ENCODE data around the gene CCL19.
"Not testable (repeated sequence)": the region's sequence is repeated elsewhere in the genome, so short reads cannot be mapped to it uniquely, and the experiment has no call there.

Gene CCL19

GRCh38 chr9:34690983-34691935, at the start of gene CCL19:
CCL19 (minus strand) TSS chr9:34691276; CDS start chr9:34691139, 137 bp downstream.
- in situ Hi-C loops (cut with HindIII; ENCODE audit: low pct_ligation_motif_present, low pct_unique_long_range_greater_than_20kb, low sequenced_read_pairs), result no loop called here
- no peak for DNase-seq

GRCh38 chr9:34740176-34740575, 49.1 kb upstream of the CCL19 start:
- DNase-seq; in situ Hi-C loops (cut with HindIII; ENCODE audit: low pct_ligation_motif_present, low pct_unique_long_range_greater_than_20kb, low sequenced_read_pairs): not testable (repeated sequence)

DNA sequence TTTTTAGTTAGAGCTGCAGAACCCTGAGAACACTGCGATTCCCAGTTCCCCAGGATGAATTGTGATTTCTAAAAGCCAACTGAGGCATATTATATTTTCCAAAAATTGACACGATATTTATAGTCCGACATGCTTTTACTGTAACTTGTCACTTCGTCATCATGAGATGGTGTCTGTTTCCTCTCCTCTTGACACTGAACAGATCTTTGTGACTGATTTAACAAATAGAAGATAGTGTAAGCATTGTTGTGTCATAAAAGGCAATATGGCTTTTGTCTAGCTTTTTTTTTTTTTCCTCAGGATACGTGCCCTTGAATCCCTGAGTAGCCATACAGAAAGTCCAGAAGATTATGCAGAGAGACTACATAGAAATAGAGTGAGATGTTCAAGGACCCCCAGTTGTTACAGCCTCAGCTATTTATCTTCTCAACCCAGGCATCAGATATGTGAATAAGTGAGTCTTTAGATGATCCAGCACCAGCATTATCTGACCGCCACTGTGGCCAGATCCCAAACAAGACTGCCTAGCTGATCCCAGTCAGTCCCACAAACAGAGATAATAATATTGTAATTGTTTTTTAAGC, 46.7 kb upstream of the CCL19 start:
- DNase-seq, result no peak
- in situ Hi-C loops (cut with HindIII; ENCODE audit: low pct_ligation_motif_present, low pct_unique_long_range_greater_than_20kb, low sequenced_read_pairs), result no loop called here

GRCh38 chr9:34734720-34735119, 43.6 kb upstream of the CCL19 start:
- in situ Hi-C loops (cut with HindIII; ENCODE audit: low pct_ligation_motif_present, low pct_unique_long_range_greater_than_20kb, low sequenced_read_pairs), result no loop called here

DNA sequence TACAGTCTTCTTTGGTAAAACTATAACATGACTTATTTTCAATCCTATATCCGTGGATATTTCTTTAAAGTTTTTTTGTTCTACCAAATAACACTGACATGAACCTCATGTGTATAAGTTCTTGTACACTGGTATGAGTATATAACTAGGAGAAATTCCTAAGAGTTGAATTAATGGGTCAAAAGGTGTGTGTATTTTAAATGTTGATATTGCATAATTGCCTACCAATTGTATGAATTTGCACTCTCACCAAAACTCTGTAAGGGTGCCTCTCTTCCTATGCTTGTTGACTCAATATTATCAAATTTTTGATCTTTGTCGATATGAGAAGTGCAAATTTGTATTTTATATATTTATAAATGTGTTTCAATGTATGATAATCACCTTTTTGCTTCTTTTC, 41.8 kb upstream of the CCL19 start:
- DNase-seq, result no peak
- in situ Hi-C loops (cut with HindIII; ENCODE audit: low pct_ligation_motif_present, low pct_unique_long_range_greater_than_20kb, low sequenced_read_pairs), result no loop called here

More at GRCh38 chr9:34734720-34735119, 43.6 kb upstream of the CCL19 start:
- no peak for DNase-seq

DNA sequence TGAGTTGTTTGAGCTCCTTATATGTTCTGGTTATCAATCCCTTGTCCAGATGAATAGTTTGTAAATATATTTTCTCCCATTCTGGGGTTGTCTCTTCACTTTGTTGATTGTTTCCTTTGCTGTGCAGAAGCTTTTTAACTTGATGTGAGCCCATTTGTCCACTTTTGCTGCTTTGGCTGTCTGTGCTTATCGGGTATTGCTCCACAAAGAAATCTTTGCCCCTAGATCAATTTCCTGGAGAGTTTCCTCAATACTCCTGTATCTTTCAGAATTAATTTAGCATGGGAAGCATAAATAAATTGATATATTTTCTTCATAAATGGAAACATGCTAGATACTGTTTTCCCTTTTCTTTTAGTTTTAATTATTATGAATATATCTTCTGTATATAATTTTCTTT, 41.4 kb upstream of the CCL19 start:
- DNase-seq, result no peak
- in situ Hi-C loops (cut with HindIII; ENCODE audit: low pct_ligation_motif_present, low pct_unique_long_range_greater_than_20kb, low sequenced_read_pairs), result no loop called here

DNA sequence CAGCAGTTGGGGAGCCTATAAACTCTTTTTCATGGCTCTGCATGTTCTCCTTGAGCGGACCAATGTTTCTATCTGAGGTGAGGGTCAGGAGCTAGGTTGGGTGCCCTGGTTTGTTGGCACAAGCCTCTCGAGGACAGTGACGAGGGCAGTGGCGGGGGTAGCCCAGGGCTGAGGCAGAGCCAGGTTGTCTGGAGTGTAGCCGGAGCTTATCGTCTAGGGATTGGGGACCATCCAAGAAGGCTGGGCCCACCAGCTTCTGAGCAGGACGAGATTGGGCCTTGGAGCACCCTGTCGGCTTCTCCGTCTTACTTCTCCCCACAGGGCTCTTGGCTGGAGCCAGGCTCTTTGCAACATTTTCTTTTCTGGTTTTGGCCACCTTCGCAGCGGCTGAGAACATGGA, 32.1 kb upstream of the CCL19 start:
- DNase-seq, result no peak
- in situ Hi-C loops (cut with HindIII; ENCODE audit: low pct_ligation_motif_present, low pct_unique_long_range_greater_than_20kb, low sequenced_read_pairs), result no loop called here

DNA sequence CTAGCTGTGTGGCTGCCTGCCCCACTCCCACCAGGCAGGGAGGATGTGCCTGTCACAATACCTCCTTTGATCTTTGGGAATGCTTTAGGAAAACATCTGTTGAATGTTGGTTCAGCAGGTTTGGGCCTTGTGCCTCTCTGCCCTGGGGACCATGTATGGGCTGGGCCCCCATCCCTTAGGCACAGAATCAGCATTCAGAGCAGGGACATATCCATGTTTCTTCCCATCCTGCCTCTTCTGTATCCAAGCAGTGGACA, 28.6 kb upstream of the CCL19 start:
- DNase-seq; in situ Hi-C loops (cut with HindIII; ENCODE audit: low pct_ligation_motif_present, low pct_unique_long_range_greater_than_20kb, low sequenced_read_pairs): not testable (repeated sequence)

DNA sequence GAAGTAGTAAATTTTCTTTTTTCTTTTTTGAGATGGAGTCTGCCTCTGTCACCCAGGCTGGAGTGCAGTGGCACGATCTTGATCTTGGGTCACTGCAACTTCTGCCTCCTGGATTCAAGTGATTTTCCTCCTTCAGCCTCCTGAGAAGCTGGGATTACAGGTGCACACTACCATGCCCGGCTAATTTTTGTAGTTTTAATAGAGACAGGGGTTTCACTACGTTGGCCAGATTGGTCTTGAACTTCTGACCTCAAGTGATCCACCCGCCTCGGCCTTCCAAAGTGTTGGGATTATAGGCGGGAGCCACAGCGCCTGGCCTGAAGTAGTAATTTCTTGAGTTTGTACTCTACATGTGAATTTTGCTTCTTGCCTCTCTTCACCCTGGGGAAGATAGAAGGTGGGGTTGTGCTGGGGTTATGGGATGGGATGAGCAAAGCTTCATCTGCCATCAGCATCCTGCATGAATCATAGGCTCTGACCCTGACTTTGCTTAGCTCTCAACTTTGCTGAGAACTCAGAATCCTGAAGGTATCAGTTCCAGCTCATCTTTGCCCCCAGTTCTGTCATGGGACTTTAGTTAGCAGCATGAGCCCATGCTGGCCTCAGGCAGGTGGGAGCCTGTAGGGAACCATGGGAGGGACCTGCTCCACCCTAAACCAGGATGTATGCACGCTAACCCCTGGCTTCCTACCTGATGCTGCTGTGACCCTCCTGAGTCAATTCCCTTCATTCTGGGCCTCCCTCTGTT, 28.1 kb upstream of the CCL19 start:
- in situ Hi-C loops (cut with HindIII; ENCODE audit: low pct_ligation_motif_present, low pct_unique_long_range_greater_than_20kb, low sequenced_read_pairs), result no loop called here
- DNase-seq, result no peak

- no peak for DNase-seq
- in situ Hi-C loops (cut with HindIII; ENCODE audit: low pct_ligation_motif_present, low pct_unique_long_range_greater_than_20kb, low sequenced_read_pairs), result no loop called here
Observed at GRCh38 chr9:34717996-34718614, 27.0 kb upstream of the CCL19 start.

- in situ Hi-C loops (cut with HindIII; ENCODE audit: low pct_ligation_motif_present, low pct_unique_long_range_greater_than_20kb, low sequenced_read_pairs), result no loop called here
Observed at GRCh38 chr9:34716711-34717110, 25.6 kb upstream of the CCL19 start.

GRCh38 chr9:34715639-34716215, 24.7 kb upstream of the CCL19 start:
- in situ Hi-C loops (cut with HindIII; ENCODE audit: low pct_ligation_motif_present, low pct_unique_long_range_greater_than_20kb, low sequenced_read_pairs), result no loop called here

More at GRCh38 chr9:34716711-34717110, 25.6 kb upstream of the CCL19 start:
- DNase-seq, result no peak

DNA sequence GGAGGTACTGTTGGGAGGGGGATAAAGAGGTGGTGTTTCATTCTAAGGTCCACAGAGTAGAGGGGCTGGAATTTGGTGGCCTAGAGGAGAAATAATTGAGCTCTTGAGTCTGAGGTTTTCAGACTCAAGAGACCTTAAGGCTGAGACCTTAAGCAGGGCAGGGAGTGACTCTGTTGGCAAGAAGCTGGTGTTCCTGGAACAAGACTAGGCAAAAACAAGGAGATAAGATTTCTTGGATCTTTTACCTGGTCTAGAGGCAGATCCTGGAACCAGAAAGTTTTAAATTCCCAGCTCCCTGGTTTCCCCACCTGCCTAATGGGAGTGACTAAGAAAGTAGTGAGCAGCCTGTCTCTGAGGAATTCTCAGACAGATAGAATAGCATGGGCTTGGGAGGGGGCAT, 22.9 kb upstream of the CCL19 start:
- in situ Hi-C loops (cut with HindIII; ENCODE audit: low pct_ligation_motif_present, low pct_unique_long_range_greater_than_20kb, low sequenced_read_pairs), result no loop called here
- DNase-seq, result no peak

More at GRCh38 chr9:34715639-34716215, 24.7 kb upstream of the CCL19 start:
- DNase-seq, result no peak

GRCh38 chr9:34712140-34712539, 21.1 kb upstream of the CCL19 start:
- no peak for DNase-seq
- in situ Hi-C loops (cut with HindIII; ENCODE audit: low pct_ligation_motif_present, low pct_unique_long_range_greater_than_20kb, low sequenced_read_pairs), result no loop called here

- in situ Hi-C loops (cut with HindIII; ENCODE audit: low pct_ligation_motif_present, low pct_unique_long_range_greater_than_20kb, low sequenced_read_pairs), result no loop called here
- DNase-seq, result no peak
Observed at GRCh38 chr9:34710023-34710422, 18.9 kb upstream of the CCL19 start, which contains the start of gene CCL21. CCL21 (minus strand) TSS chr9:34710136; CDS start chr9:34710066, 70 bp downstream.

- in situ Hi-C loops (cut with HindIII; ENCODE audit: low pct_ligation_motif_present, low pct_unique_long_range_greater_than_20kb, low sequenced_read_pairs), result no loop called here
Observed at GRCh38 chr9:34709196-34709978, 18.3 kb upstream of the CCL19 start.

GRCh38 chr9:34707130-34707529, 16.1 kb upstream of the CCL19 start:
- in situ Hi-C loops (cut with HindIII; ENCODE audit: low pct_ligation_motif_present, low pct_unique_long_range_greater_than_20kb, low sequenced_read_pairs), result no loop called here

More at GRCh38 chr9:34709196-34709978, 18.3 kb upstream of the CCL19 start:
- no peak for DNase-seq

More at GRCh38 chr9:34707130-34707529, 16.1 kb upstream of the CCL19 start:
- DNase-seq, result no peak

Measured in ACHN (cell line).